IMR-90 (cell line): ENCODE results near the gene SERPINI1. TPM values are rescaled to one million over a fixed set of nuclear protein-coding genes. Genes with fewer than 3 reads are reported as not detected.

Source experiments
- ATAC-seq: fragments of 200-7000 bp; cut with Tn5 transposase; 2 replicates; pipeline ENCODE4 v1.9.1; 2020; ENCODE audit warnings: low read depth, mild to moderate bottlenecking, moderate library complexity
- BruUV-seq: library from RNA; stranded (reverse); fragments of 400-500 nt; replicated peaks from 2 replicates; lab custom pipeline; 2021; lab: Mats Ljungman, UMichigan
- CTCF ChIA-PET: fragments of 300-600 bp; formaldehyde crosslinking; extraction: SDS; loops from one replicate; lab custom pipeline; 2021; ENCODE audit warnings: antibody characterized with exemption; lab: Yijun Ruan, JAX
- POLR2A ChIA-PET: fragments of 300-600 bp; sonication (Branson Sonifier 250); formaldehyde crosslinking; loops from one replicate; lab custom pipeline; 2022; ENCODE audit warnings: antibody characterized with exemption; ENCODE audit not compliant: unreplicated experiment; lab: Charles Lee
- DNase-seq: peaks from one replicate; pipeline ENCODE4 v3.0.0; 2013
- H2AFZ ChIP-seq: replicated peaks from 2 replicates; pipeline ENCODE3; 2013; ENCODE audit warnings: low read length, mild to moderate bottlenecking; ENCODE audit not compliant: poor library complexity
- H2AK5ac ChIP-seq: 2 replicates; pipeline ENCODE4 v1.6.1; 2013; ENCODE audit warnings: low read depth, low read length, inconsistent platforms
- H2AK9ac ChIP-seq: replicated peaks from 2 replicates; pipeline ENCODE3; 2013; ENCODE audit warnings: mild to moderate bottlenecking, low read depth, low read length, moderate library complexity; ENCODE audit not compliant: poor library complexity
- H2BK120ac ChIP-seq: 2 replicates; pipeline ENCODE4 v1.6.1; 2013; ENCODE audit warnings: low read depth, low read length, inconsistent platforms
- H2BK15ac ChIP-seq: 3 replicates; pipeline ENCODE4 v1.6.1; 2013; ENCODE audit warnings: low read depth, low read length, inconsistent platforms
- H2BK20ac ChIP-seq: 2 replicates; pipeline ENCODE4 v1.6.1; 2013; ENCODE audit warnings: low read depth, mild to moderate bottlenecking, inconsistent platforms, low read length, moderate library complexity
- H2BK5ac ChIP-seq: 2 replicates; pipeline ENCODE4 v1.6.1; 2013; ENCODE audit warnings: mild to moderate bottlenecking, low read depth, low read length, inconsistent platforms; ENCODE audit not compliant: poor library complexity, severe bottlenecking
- H3K14ac ChIP-seq: replicated peaks from 2 replicates; pipeline ENCODE4 v1.6.1; 2013; ENCODE audit warnings: low read depth, low read length, inconsistent platforms
- H3K18ac ChIP-seq: 2 replicates; pipeline ENCODE4 v1.6.1; 2013; ENCODE audit warnings: low read depth, low read length, control low read depth
- H3K23ac ChIP-seq: 2 replicates; pipeline ENCODE4 v1.6.1; 2013; ENCODE audit warnings: low read depth, low read length, inconsistent platforms
- H3K27ac ChIP-seq: 2 replicates; pipeline ENCODE4 v1.5.1; 2013; ENCODE audit warnings: mild to moderate bottlenecking, control low read depth, low read length; ENCODE audit not compliant: insufficient read depth
- H3K27me3 ChIP-seq: 2 replicates; pipeline ENCODE4 v1.6.1; 2013; ENCODE audit warnings: low read length; ENCODE audit not compliant: control insufficient read depth, insufficient read depth
- H3K36me3 ChIP-seq: 2 replicates; pipeline ENCODE4 v1.6.1; 2013; ENCODE audit warnings: low read length, mixed read lengths; ENCODE audit not compliant: control insufficient read depth, insufficient read depth
- H3K4ac ChIP-seq: 2 replicates; pipeline ENCODE4 v1.6.1; 2013; ENCODE audit warnings: low read depth, low read length, inconsistent platforms
- H3K4me1 ChIP-seq: 2 replicates; pipeline ENCODE4 v1.6.1; 2013; ENCODE audit warnings: low read length, mixed read lengths; ENCODE audit not compliant: control insufficient read depth, insufficient read depth
- H3K4me2 ChIP-seq: 2 replicates; pipeline ENCODE4 v1.6.1; 2013; ENCODE audit warnings: low read depth, mild to moderate bottlenecking, control low read depth, low read length, moderate library complexity
- H3K4me3 ChIP-seq: 2 replicates; pipeline ENCODE4 v1.5.1; 2013; ENCODE audit warnings: low read depth, mild to moderate bottlenecking, control low read depth, low read length, moderate library complexity; ENCODE audit not compliant: insufficient read depth
- H3K56ac ChIP-seq: 2 replicates; pipeline ENCODE4 v1.6.1; 2013; ENCODE audit warnings: low read length, inconsistent platforms; ENCODE audit not compliant: insufficient read depth; ENCODE audit errors: extremely low read depth
- H3K79me1 ChIP-seq, 2 experiments: 2 replicates each; pipeline ENCODE4 v1.6.1; 2013; ENCODE audit warnings: low read length in 2 of 2, inconsistent platforms in 1 of 2, low read depth in 1 of 2
- H3K9ac ChIP-seq: 2 replicates; pipeline ENCODE4 v1.6.1; 2013; ENCODE audit warnings: low read depth, low read length, control low read depth
- H3K9me1 ChIP-seq: 2 replicates; pipeline ENCODE4 v1.6.1; 2013; ENCODE audit warnings: low read length, inconsistent platforms; ENCODE audit not compliant: insufficient read depth
- H3K9me3 ChIP-seq: 2 replicates; pipeline ENCODE4 v1.6.1; 2013; ENCODE audit warnings: low read length; ENCODE audit not compliant: control insufficient read depth, insufficient read depth
- H4K20me1 ChIP-seq: 2 replicates; pipeline ENCODE4 v1.6.1; 2013; ENCODE audit warnings: low read length, inconsistent platforms; ENCODE audit not compliant: insufficient read depth
- H4K5ac ChIP-seq: 2 replicates; pipeline ENCODE4 v1.6.1; 2013; ENCODE audit warnings: mild to moderate bottlenecking, low read depth, low read length, control low read depth
- H4K8ac ChIP-seq, 2 experiments: 2 replicates each; pipeline ENCODE4 v1.6.1; 2013; ENCODE audit warnings: low read depth in 2 of 2, low read length in 2 of 2, control low read depth in 1 of 2, inconsistent platforms in 1 of 2
- H4K91ac ChIP-seq: 2 replicates; pipeline ENCODE4 v1.6.1; 2013; ENCODE audit warnings: low read depth, low read length, inconsistent platforms; ENCODE audit not compliant: insufficient read depth
- BHLHE40 ChIP-seq: fragments of 150-350 bp; IDR thresholded peaks from 2 replicates; pipeline ENCODE4 v1.6.1; 2016; ENCODE audit warnings: mild to moderate bottlenecking, low read depth, low read length
- CEBPB ChIP-seq: IDR thresholded peaks from 2 replicates; pipeline ENCODE4 v1.6.1; 2012; ENCODE audit warnings: low read depth, low read length, improper control_type of control experiment
- CHD1 ChIP-seq: IDR thresholded peaks from 2 replicates; pipeline ENCODE4 v1.6.1; 2012; ENCODE audit warnings: low read depth, low read length, improper control_type of control experiment
- FOS ChIP-seq: fragments of 150-350 bp; IDR thresholded peaks from 2 replicates; pipeline ENCODE4 v1.6.1; 2016; ENCODE audit warnings: low read depth, low read length
- MAFK ChIP-seq: IDR thresholded peaks from 2 replicates; pipeline ENCODE4 v1.6.1; 2012; ENCODE audit warnings: low read depth, low read length, improper control_type of control experiment
- MAZ ChIP-seq: IDR thresholded peaks from 2 replicates; pipeline ENCODE4 v1.6.1; 2012; ENCODE audit warnings: low read depth, mild to moderate bottlenecking, low read length, improper control_type of control experiment, moderate library complexity, borderline replicate concordance
- MXI1 ChIP-seq: IDR thresholded peaks from 2 replicates; pipeline ENCODE4 v1.6.1; 2012; ENCODE audit warnings: low read depth, mild to moderate bottlenecking, low read length, moderate library complexity, borderline replicate concordance
- NFE2L2 ChIP-seq: fragments of 150-350 bp; IDR thresholded peaks from 2 replicates; pipeline ENCODE4 v1.6.1; 2016; ENCODE audit warnings: low read depth, mild to moderate bottlenecking, low read length
- POLR2A ChIP-seq: IDR thresholded peaks from 2 replicates; pipeline ENCODE4 v1.6.1; 2012; ENCODE audit warnings: mild to moderate bottlenecking, low read depth, low read length
- RAD21 ChIP-seq: IDR thresholded peaks from 2 replicates; pipeline ENCODE4 v1.6.1; 2012; ENCODE audit warnings: low read length, improper control_type of control experiment
- RCOR1 ChIP-seq: IDR thresholded peaks from 2 replicates; pipeline ENCODE4 v1.6.1; 2012; ENCODE audit warnings: mild to moderate bottlenecking, low read length, improper control_type of control experiment; ENCODE audit not compliant: insufficient replicate concordance
- RFX5 ChIP-seq: IDR thresholded peaks from 2 replicates; pipeline ENCODE4 v1.8.0; 2012; ENCODE audit warnings: low read depth, mild to moderate bottlenecking, low read length, moderate library complexity
- SMC3 ChIP-seq: fragments of 150-350 bp; IDR thresholded peaks from 2 replicates; pipeline ENCODE4 v1.6.1; 2016; ENCODE audit warnings: low read depth, mild to moderate bottlenecking, antibody characterized with exemption, low read length, moderate library complexity
- WGBS, 2 experiments: methylation state at CpG; one replicate each; pipeline versions ENCODE4 v1.1.5 to v1.1.7; 2013; ENCODE audit warnings: missing lambda C conversion rate in 2 of 2; ENCODE audit not compliant: insufficient read length in 1 of 2; ENCODE audit errors: extremely low coverage in 2 of 2; 5-methylcytosine and 5-hydroxymethylcytosine counted together
- dilution Hi-C: fragments of 300-500 bp; cut with HindIII; formaldehyde crosslinking; loops from one replicate; pipeline ENCODE4 v1.14.3; 2018; ENCODE audit warnings: low sequenced_read_pairs; ENCODE audit not compliant: unreplicated experiment
- in situ Hi-C: fragments of 300-500 bp; cut with MboI; formaldehyde crosslinking; loops from 3 replicates; pipeline ENCODE4 v1.14.3; 2019; ENCODE audit warnings: low sequenced_read_pairs, inconsistent platforms, mixed read lengths
- intact Hi-C: fragments of 100-400 bp; cut with micrococcal nuclease; formaldehyde crosslinking; loops from 2 replicates; pipeline ENCODE4 v1.10.0; 2022
- polyA plus RNA-seq, 3 experiments: library from polyadenylated mRNA; depleted of rRNA; stranded (reverse); fragments of >200 nt; gene quantifications; 2 replicates each; pipeline ENCODE4 v1.2.3, GENCODE V29; 2012; ENCODE audit warnings: low replicate concordance in 1 of 3
- total RNA-seq: library from RNA; depleted of rRNA; stranded (reverse); fragments of >200 nt; gene quantifications from 2 replicates; pipeline ENCODE4 v1.2.3, GENCODE V29; 2012
- TF ChIP-seq, protein P1 (sequence below): conservative IDR thresholded peaks from 2 replicates; pipeline ENCODE4 v1.5.1; 2012; ENCODE audit warnings: mild to moderate bottlenecking, low read depth, low read length, improper control_type of control experiment
- TF ChIP-seq, protein P2 (sequence below): fragments of 150-350 bp; IDR thresholded peaks from 2 replicates; pipeline ENCODE4 v1.6.1; 2017; ENCODE audit warnings: mild to moderate bottlenecking, antibody characterized with exemption, low read length, low read depth
- TF ChIP-seq, protein P3 (sequence below): fragments of 150-350 bp; IDR thresholded peaks from 2 replicates; pipeline ENCODE4 v1.6.1; 2016; ENCODE audit warnings: low read depth, mild to moderate bottlenecking, low read length, moderate library complexity, borderline replicate concordance

SERPINI1 gene
- total and polyA plus RNA-seq, 2 of the 4 experiments (the other 2 are of a cell fraction): 0.36 to 1.3 TPM

DNA sequence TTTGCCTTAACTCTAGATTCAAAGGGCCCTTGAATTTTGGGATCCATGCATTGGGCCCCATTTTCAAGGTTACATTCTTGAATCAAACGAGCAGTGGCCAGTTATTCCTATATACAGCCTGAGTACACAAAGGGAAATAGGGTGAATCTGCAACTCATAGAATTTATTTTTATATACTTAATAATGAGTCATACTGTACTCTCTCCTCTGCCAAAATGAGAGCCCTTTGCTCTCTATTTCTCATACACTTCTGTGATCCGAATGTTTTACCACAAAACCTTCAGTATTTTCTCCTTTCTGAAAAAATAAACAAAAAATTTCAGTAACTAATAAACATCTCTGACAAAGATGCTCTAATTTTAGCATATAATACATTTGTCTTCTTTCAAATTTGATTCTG is 116.7 kb downstream of the SERPINI1 start:
- in situ Hi-C loops (no loop called here), intact Hi-C loops (no loop called here), dilution Hi-C loops (no loop called here)
- no TSS peak for BruUV-seq
- H4K91ac ChIP-seq: no peak overlapping the region
- H2AFZ ChIP-seq: no peak overlapping the region
- ChIA-PET CTCF (no interaction called here), POLR2A (no interaction called here)
- peak; percentile 60; the same call in 1 of the 2 replicates for ATAC-seq
- H3K4me3 ChIP-seq: no peak overlapping the region
- no peak overlapping the region for H3K14ac ChIP-seq
- no peaks in the 10 kb centered on the region for H3K79me1 ChIP-seq
- H3K23ac ChIP-seq: no peak overlapping the region
- no peak overlapping the region for H3K27ac ChIP-seq
- no peak overlapping the region for H2BK20ac ChIP-seq
- no peak overlapping the region for H2BK120ac ChIP-seq
- H4K8ac ChIP-seq: no peak overlapping the region
- no CpG with 5 or more reads among the region's 2 CpGs for WGBS, 2 experiments
- no peaks in the 10 kb centered on the region for H3K27me3 ChIP-seq
- H3K4me1 ChIP-seq: no peaks in the 10 kb centered on the region
- H2AK9ac ChIP-seq: no peak overlapping the region
- H4K5ac ChIP-seq: no peak overlapping the region
- no peaks in the 10 kb centered on the region for H3K9me3 ChIP-seq
- no peak overlapping the region for H2BK5ac ChIP-seq
- H3K56ac ChIP-seq: no peak overlapping the region
- no peak overlapping the region for H2AK5ac ChIP-seq
- H3K4ac ChIP-seq: no peak overlapping the region
- no peaks in the 10 kb centered on the region for H3K36me3 ChIP-seq
- no peak overlapping the region for H3K9ac ChIP-seq
- H3K4me2 ChIP-seq: no peak overlapping the region
- no peaks in the 10 kb centered on the region for H4K20me1 ChIP-seq
- no peak overlapping the region for H3K18ac ChIP-seq
- DNase-seq: peak; percentile 10
- H2BK15ac ChIP-seq: no peak overlapping the region
- no peaks in the 10 kb centered on the region for H3K9me1 ChIP-seq
- TF ChIP-seq RAD21 (no peak), BHLHE40 (no peak), RCOR1 (no peak), MAFK (no peak), MAZ (no peak), POLR2A (no peak), CEBPB (no peak), CHD1 (no peak), FOS (no peak), RFX5 (no peak), NFE2L2 (no peak), MXI1 (no peak), SMC3 (no peak)
- TF ChIP-seq, protein P1, sequence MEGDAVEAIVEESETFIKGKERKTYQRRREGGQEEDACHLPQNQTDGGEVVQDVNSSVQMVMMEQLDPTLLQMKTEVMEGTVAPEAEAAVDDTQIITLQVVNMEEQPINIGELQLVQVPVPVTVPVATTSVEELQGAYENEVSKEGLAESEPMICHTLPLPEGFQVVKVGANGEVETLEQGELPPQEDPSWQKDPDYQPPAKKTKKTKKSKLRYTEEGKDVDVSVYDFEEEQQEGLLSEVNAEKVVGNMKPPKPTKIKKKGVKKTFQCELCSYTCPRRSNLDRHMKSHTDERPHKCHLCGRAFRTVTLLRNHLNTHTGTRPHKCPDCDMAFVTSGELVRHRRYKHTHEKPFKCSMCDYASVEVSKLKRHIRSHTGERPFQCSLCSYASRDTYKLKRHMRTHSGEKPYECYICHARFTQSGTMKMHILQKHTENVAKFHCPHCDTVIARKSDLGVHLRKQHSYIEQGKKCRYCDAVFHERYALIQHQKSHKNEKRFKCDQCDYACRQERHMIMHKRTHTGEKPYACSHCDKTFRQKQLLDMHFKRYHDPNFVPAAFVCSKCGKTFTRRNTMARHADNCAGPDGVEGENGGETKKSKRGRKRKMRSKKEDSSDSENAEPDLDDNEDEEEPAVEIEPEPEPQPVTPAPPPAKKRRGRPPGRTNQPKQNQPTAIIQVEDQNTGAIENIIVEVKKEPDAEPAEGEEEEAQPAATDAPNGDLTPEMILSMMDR: no peak
- TF ChIP-seq, protein P2, sequence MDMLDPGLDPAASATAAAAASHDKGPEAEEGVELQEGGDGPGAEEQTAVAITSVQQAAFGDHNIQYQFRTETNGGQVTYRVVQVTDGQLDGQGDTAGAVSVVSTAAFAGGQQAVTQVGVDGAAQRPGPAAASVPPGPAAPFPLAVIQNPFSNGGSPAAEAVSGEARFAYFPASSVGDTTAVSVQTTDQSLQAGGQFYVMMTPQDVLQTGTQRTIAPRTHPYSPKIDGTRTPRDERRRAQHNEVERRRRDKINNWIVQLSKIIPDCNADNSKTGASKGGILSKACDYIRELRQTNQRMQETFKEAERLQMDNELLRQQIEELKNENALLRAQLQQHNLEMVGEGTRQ: no peak
- TF ChIP-seq, protein P3, sequence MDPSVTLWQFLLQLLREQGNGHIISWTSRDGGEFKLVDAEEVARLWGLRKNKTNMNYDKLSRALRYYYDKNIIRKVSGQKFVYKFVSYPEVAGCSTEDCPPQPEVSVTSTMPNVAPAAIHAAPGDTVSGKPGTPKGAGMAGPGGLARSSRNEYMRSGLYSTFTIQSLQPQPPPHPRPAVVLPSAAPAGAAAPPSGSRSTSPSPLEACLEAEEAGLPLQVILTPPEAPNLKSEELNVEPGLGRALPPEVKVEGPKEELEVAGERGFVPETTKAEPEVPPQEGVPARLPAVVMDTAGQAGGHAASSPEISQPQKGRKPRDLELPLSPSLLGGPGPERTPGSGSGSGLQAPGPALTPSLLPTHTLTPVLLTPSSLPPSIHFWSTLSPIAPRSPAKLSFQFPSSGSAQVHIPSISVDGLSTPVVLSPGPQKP: no peak
